GM12872 (cell line): ENCODE measurements around the gene RPAP3.
A peak's percentile ranks its signal among the peaks of the same experiment; 100 is the strongest.

Experiments
- CTCF ChIP-seq: IDR thresholded peaks from 3 replicates; pipeline ENCODE4 v1.5.1; 2011; ENCODE audit warnings: low read depth, mild to moderate bottlenecking, low read length, moderate library complexity; ENCODE audit not compliant: insufficient read depth

Gene RPAP3, protein sequence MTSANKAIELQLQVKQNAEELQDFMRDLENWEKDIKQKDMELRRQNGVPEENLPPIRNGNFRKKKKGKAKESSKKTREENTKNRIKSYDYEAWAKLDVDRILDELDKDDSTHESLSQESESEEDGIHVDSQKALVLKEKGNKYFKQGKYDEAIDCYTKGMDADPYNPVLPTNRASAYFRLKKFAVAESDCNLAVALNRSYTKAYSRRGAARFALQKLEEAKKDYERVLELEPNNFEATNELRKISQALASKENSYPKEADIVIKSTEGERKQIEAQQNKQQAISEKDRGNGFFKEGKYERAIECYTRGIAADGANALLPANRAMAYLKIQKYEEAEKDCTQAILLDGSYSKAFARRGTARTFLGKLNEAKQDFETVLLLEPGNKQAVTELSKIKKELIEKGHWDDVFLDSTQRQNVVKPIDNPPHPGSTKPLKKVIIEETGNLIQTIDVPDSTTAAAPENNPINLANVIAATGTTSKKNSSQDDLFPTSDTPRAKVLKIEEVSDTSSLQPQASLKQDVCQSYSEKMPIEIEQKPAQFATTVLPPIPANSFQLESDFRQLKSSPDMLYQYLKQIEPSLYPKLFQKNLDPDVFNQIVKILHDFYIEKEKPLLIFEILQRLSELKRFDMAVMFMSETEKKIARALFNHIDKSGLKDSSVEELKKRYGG

DNA sequence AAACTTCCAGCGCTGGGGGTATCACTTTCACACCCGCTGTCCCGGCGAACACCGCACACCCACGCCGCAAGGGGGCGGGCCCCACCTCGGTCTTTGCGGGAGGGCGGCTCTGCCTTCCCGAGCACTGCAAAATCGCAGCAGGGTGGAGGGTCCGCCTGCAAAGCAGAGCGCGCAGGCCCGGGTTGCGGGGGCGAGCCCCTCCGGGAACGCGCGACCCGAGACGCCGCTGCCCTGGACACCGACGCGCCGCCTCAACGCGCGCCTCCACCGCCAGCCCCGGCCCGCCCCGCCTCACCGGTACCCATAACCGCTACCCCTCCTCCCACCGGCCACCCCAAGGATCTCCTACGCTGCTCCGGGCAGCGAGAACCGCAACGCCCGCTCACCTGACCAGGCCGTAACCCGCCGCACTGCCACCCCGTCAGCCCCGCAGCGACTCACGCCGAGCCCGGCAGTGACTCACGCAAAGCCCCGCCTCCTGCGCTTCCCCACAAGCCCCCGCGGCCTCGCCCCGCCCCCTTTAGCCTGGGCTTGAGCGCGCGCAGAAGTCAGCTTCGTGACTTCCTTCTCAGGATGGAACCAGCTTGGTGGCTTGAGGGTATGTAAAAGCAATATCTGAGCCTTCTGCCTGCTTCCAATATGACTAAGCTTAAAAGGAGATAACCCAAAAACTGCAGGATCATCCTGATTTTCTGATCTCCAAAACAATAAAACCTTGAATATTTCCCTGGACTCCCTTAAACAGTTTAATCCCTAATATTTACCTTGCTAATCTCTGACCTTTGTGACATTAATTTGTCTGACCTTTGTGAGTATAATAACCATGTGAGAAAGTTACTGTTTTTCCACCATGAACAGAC, at the start of gene RPAP3:
Gene RPAP3 (minus strand): TSS at position 465 of the 860 bp plus-strand sequence. CDS start 3,190 bp downstream, outside the sequence.
- TF ChIP-seq CTCF, result peak; percentile 65

DNA sequence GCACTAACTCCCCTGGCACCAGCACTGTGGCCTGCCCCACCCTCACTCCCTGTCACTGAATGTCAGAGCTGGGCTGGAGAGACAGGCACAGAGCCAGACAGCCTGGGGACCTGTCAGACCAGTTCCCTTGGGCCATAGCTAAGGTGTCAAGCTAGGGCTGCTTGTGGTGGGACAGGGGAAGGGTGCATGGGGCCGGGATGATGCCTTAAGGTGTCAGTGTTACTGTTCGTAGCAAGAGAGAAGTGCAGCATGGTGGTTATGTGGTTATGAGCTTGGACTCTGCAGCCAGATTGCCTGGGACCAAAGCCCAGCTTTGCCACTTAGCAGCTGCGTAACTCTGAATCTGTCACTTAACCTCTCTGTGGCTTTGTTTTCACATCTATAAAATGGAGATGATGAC, 49.1 kb upstream of the RPAP3 start:
- no peak for TF ChIP-seq CTCF

DNA sequence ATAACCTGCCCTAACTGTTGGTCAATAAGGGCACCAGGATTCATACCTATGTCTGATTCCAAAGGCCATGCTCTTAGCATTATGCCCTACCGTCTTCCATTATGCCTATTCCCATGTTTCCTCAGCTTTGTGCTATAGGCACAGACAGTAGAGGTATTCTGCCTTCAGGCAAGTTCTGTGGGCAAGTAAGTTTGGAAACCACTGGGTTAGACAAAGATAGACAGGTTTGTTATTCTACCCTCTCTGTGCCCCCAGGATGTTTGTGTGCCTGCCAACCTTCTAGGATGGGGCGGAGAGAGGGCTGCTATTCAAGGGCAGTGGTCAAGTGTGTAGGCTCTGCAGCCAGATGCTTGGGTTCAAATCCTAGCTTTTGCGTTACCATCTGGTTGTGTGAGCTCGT, 48.3 kb upstream of the RPAP3 start:
- TF ChIP-seq CTCF, result no peak

DNA sequence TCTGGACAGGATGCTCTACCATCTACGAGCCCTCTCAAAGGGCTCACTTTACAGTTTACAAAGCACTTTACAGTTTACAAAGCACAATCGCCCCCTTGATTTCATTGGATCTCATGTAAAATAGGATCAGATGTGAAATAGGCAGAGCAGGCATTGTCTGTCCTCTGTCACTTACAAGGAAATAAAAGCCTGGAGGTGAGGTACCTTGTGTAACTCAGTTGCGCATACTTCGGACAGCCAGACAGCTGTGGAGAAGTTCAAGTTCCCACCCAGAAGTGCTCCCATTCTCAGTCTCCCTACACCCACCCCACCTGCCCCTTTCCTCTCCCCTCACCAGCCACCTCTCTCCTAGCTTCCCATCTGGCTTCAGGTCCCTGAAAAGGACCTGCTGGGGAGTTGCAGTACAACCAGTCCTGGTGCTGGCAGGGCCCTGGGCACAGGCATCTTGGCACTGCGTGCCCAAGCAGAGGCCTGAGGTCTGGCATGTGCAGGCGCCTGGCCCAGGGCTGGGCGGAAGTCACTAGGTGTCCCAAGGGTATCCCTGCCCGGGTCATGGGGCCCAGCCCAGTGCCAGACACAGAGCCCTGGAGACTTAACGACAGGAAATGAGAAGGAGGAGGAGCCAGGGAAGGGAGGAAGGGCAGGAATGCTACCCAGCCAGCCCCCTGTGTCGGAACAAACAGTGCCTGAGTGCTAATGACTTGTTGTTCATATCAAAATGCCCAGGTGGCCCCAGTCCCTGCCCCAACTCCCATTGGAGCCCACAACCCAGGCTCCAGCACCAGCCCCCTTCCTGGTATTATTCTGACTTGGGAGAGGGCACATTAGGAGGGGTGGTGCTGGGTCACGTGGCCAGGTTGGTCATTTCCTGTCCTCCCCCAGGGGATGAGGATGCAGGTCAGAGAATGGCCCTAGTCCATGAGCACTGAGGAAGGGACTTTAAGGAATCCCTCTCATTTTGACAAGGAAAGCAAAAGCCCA, 47.5 kb upstream of the RPAP3 start:
- TF ChIP-seq CTCF, result no peak

DNA sequence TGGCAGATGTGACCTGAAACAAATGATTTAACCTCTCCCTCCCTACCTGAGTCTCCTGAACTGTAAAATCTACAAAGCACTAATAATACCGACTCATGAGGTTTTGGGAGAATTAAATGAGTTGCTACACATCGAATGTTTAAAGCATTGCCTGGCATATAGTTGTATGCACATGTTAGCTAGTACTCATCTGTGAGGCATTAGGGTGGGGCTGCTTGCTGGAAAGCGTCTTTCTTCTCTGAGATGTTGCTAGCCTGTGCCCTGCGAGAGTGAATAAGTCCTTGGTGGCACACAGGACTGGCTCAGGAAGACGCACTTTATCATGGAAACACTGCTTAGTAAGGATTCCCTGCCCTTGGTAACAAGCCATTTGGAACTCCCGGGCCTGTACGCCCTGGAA, 46.7 kb upstream of the RPAP3 start:
- no peak for TF ChIP-seq CTCF

- TF ChIP-seq CTCF, result no peak
These were observed 46.3 kb upstream of the RPAP3 start for GRCh38 chr12:47752121-47752520.
